HEK293 (cell line): Measurements from ENCODE around the gene CIC.

Experiments
- BCL11B ChIP-seq: fragments of 450-650 bp; formaldehyde crosslinking; IDR thresholded peaks from 2 replicates; pipeline ENCODE4 v1.5.1; 2016; ENCODE audit warnings: low read depth, missing biosample characterization, missing genetic modification characterization
- CTCF ChIP-seq: fragments of 450-650 bp; formaldehyde crosslinking; IDR thresholded peaks from 2 replicates; pipeline ENCODE4 v1.5.1; 2016; ENCODE audit warnings: missing biosample characterization, missing genetic modification characterization
- GLIS2 ChIP-seq: fragments of 450-650 bp; formaldehyde crosslinking; IDR thresholded peaks from 2 replicates; pipeline ENCODE4 v1.5.1; 2016; ENCODE audit warnings: missing biosample characterization, missing genetic modification characterization
- PRDM10 ChIP-seq: fragments of 450-650 bp; formaldehyde crosslinking; IDR thresholded peaks from 2 replicates; pipeline ENCODE4 v1.5.1; 2016; ENCODE audit warnings: missing biosample characterization, missing genetic modification characterization
- RBAK ChIP-seq: fragments of 450-650 bp; formaldehyde crosslinking; IDR thresholded peaks from 2 replicates; pipeline ENCODE4 v1.5.1; 2016; ENCODE audit warnings: missing biosample characterization, missing genetic modification characterization
- SALL2 ChIP-seq: fragments of 450-650 bp; formaldehyde crosslinking; IDR thresholded peaks from 2 replicates; pipeline ENCODE4 v1.5.0; 2017; ENCODE audit warnings: missing biosample characterization, mild to moderate bottlenecking, missing genetic modification characterization, borderline replicate concordance
- SETDB1 ChIP-seq: IDR thresholded peaks from one replicate; pipeline ENCODE4 v1.6.1; 2017; ENCODE audit warnings: mild to moderate bottlenecking, low read length, moderate library complexity, mixed read lengths; ENCODE audit not compliant: insufficient read length
- SP7 ChIP-seq: fragments of 450-650 bp; formaldehyde crosslinking; IDR thresholded peaks from 2 replicates; pipeline ENCODE4 v1.5.1; 2016; ENCODE audit warnings: missing biosample characterization, missing genetic modification characterization
- TRIM28 ChIP-seq: IDR thresholded peaks from 2 replicates; pipeline ENCODE4 v1.6.1; 2011; ENCODE audit warnings: low read length, control low read depth, borderline replicate concordance
- WT1 ChIP-seq: fragments of 450-650 bp; formaldehyde crosslinking; IDR thresholded peaks from 2 replicates; pipeline ENCODE4 v1.5.1; 2016; ENCODE audit warnings: missing biosample characterization, missing genetic modification characterization
- YY1 ChIP-seq: fragments of 450-650 bp; formaldehyde crosslinking; IDR thresholded peaks from 2 replicates; pipeline ENCODE4 v1.5.1; 2018; ENCODE audit warnings: missing biosample characterization, missing genetic modification characterization
- ZBTB20 ChIP-seq: fragments of 450-650 bp; formaldehyde crosslinking; IDR thresholded peaks from 2 replicates; pipeline ENCODE4 v1.5.1; 2016; ENCODE audit warnings: missing biosample characterization, missing genetic modification characterization
- ZBTB44 ChIP-seq: fragments of 450-650 bp; IDR thresholded peaks from 2 replicates; pipeline ENCODE4 v1.5.1; 2018; ENCODE audit warnings: missing biosample characterization, mild to moderate bottlenecking, missing genetic modification characterization
- ZBTB48 ChIP-seq: fragments of 450-650 bp; formaldehyde crosslinking; IDR thresholded peaks from 2 replicates; pipeline ENCODE4 v1.5.1; 2016; ENCODE audit warnings: missing biosample characterization, missing genetic modification characterization
- ZBTB7A ChIP-seq: fragments of 450-650 bp; formaldehyde crosslinking; IDR thresholded peaks from 2 replicates; pipeline ENCODE4 v1.5.1; 2016; ENCODE audit warnings: low read depth, missing biosample characterization, missing genetic modification characterization
- ZFHX2 ChIP-seq: fragments of 450-650 bp; formaldehyde crosslinking; conservative IDR thresholded peaks from 2 replicates; pipeline ENCODE4 v1.5.1; 2016; ENCODE audit warnings: missing biosample characterization, missing genetic modification characterization
- ZNF157 ChIP-seq: fragments of 450-650 bp; formaldehyde crosslinking; IDR thresholded peaks from 2 replicates; pipeline ENCODE4 v1.5.1; 2016; ENCODE audit warnings: missing biosample characterization, missing genetic modification characterization
- ZNF169 ChIP-seq: fragments of 450-650 bp; formaldehyde crosslinking; IDR thresholded peaks from 2 replicates; pipeline ENCODE4 v1.5.1; 2016; ENCODE audit warnings: missing biosample characterization, missing genetic modification characterization
- ZNF175 ChIP-seq: fragments of 450-650 bp; formaldehyde crosslinking; IDR thresholded peaks from 2 replicates; pipeline ENCODE4 v1.5.1; 2016; ENCODE audit warnings: missing biosample characterization, missing genetic modification characterization
- ZNF248 ChIP-seq: fragments of 450-650 bp; formaldehyde crosslinking; IDR thresholded peaks from 2 replicates; pipeline ENCODE4 v1.5.1; 2017; ENCODE audit warnings: missing biosample characterization, missing genetic modification characterization
- ZNF26 ChIP-seq: fragments of 450-650 bp; formaldehyde crosslinking; IDR thresholded peaks from 2 replicates; pipeline ENCODE4 v1.5.1; 2016; ENCODE audit warnings: missing biosample characterization, missing genetic modification characterization
- ZNF274 ChIP-seq, 2 experiments: fragments of 200-500 bp in 1 of 2; fragments of 450-650 bp in 1 of 2; sonication (Bioruptor generic) in 1 of 2; formaldehyde crosslinking in 1 of 2; IDR thresholded peaks; 2 replicates each; pipeline versions ENCODE4 v1.5.1 to v1.6.1; 2014 to 2016; ENCODE audit warnings: borderline replicate concordance in 1 of 2, inconsistent platforms in 1 of 2, low read length in 1 of 2, missing biosample characterization in 1 of 2, missing genetic modification characterization in 1 of 2
- ZNF341 ChIP-seq: fragments of 450-650 bp; formaldehyde crosslinking; IDR thresholded peaks from 2 replicates; pipeline ENCODE4; 2016; ENCODE audit warnings: low read depth, missing biosample characterization, missing genetic modification characterization
- ZNF404 ChIP-seq: fragments of 450-650 bp; formaldehyde crosslinking; IDR thresholded peaks from 2 replicates; pipeline ENCODE4 v1.5.1; 2017; ENCODE audit warnings: missing biosample characterization, missing genetic modification characterization
- ZNF529 ChIP-seq: fragments of 450-650 bp; formaldehyde crosslinking; IDR thresholded peaks from 2 replicates; pipeline ENCODE4 v1.5.1; 2017; ENCODE audit warnings: missing genetic modification characterization, missing biosample characterization; ENCODE audit not compliant: insufficient replicate concordance
- ZNF530 ChIP-seq: fragments of 450-650 bp; formaldehyde crosslinking; IDR thresholded peaks from 2 replicates; pipeline ENCODE4 v1.5.1; 2016; ENCODE audit warnings: low read depth, missing biosample characterization, missing genetic modification characterization
- ZNF549 ChIP-seq: fragments of 450-650 bp; IDR thresholded peaks from 2 replicates; pipeline ENCODE4 v1.5.1; 2018; ENCODE audit warnings: missing biosample characterization, missing genetic modification characterization, mild to moderate bottlenecking, inconsistent platforms, moderate library complexity
- ZNF664 ChIP-seq: fragments of 450-650 bp; formaldehyde crosslinking; IDR thresholded peaks from 2 replicates; pipeline ENCODE4 v1.5.1; 2016; ENCODE audit warnings: missing biosample characterization, missing genetic modification characterization
- ZNF677 ChIP-seq: fragments of 450-650 bp; IDR thresholded peaks from 2 replicates; pipeline ENCODE4 v1.5.0; 2018; ENCODE audit warnings: missing biosample characterization, mild to moderate bottlenecking, missing genetic modification characterization, moderate library complexity
- ZNF701 ChIP-seq: fragments of 450-650 bp; formaldehyde crosslinking; IDR thresholded peaks from 2 replicates; pipeline ENCODE4 v1.5.1; 2016; ENCODE audit warnings: missing biosample characterization, missing genetic modification characterization
- ZNF792 ChIP-seq: fragments of 450-650 bp; formaldehyde crosslinking; IDR thresholded peaks from 2 replicates; pipeline ENCODE4 v1.5.1; 2016; ENCODE audit warnings: missing biosample characterization, missing genetic modification characterization

CIC gene

GRCh38 chr19:42325896-42326771 lies 57.1 kb downstream of the CIC start (continued):
- no peak for TF ChIP-seq SP7 (tag by site-specific recombination)
- TF ChIP-seq ZNF274 (IDR thresholded peaks at IDR 0.05; ENCODE audit: low read length): no peak
- TF ChIP-seq ZNF274 (tag by site-specific recombination; IDR thresholded peaks at IDR 0.05; ENCODE audit: borderline replicate concordance): no peak
- no peak for TF ChIP-seq ZNF792 (tag by site-specific recombination)
- TF ChIP-seq ZNF701 (tag by site-specific recombination): no peak
- no peak for TF ChIP-seq ZNF677 (tag by site-specific recombination)
- TF ChIP-seq ZNF664 (tag by site-specific recombination): no peak
- no peak for TF ChIP-seq ZNF26 (tag by site-specific recombination)
- peak; percentile 35; the same call in 1 of the 2 replicates for TF ChIP-seq ZBTB20 (tag by site-specific recombination)
- TF ChIP-seq ZNF549 (tag by site-specific recombination): no peak
- TF ChIP-seq SALL2: no peak
- TF ChIP-seq ZNF175 (tag by site-specific recombination): no peak
- TF ChIP-seq ZNF530 (tag by site-specific recombination): no peak
- no peak for TF ChIP-seq TRIM28
- no peak for TF ChIP-seq GLIS2 (tag by site-specific recombination)
- TF ChIP-seq RBAK: no peak
- TF ChIP-seq CTCF (tag by site-specific recombination): peak; percentile 91
- TF ChIP-seq ZFHX2 (tag by site-specific recombination): no peak
- TF ChIP-seq BCL11B: no peak; the same call in 1 of the 2 replicates
- TF ChIP-seq PRDM10: peak; percentile 9; the same call in 1 of the 2 replicates
- TF ChIP-seq ZBTB7A: no peak
- TF ChIP-seq ZNF169 (tag by site-specific recombination): no peak
- no peak for TF ChIP-seq YY1 (tag by site-specific recombination)
- TF ChIP-seq ZBTB44 (tag by site-specific recombination): no peak
- peak; percentile 20 for TF ChIP-seq ZBTB48
- TF ChIP-seq ZNF248 (tag by site-specific recombination): no peak
- no peak for TF ChIP-seq ZNF529 (tag by site-specific recombination)
- no peak for TF ChIP-seq SETDB1
- 0 out of 2 replicates have a peak, but pooled peaks have one; percentile 8 for TF ChIP-seq ZNF404 (tag by site-specific recombination)
- no peak for TF ChIP-seq ZNF157 (tag by site-specific recombination)
- TF ChIP-seq ZNF341 (tag by site-specific recombination): no peak
- no peak for TF ChIP-seq WT1 (tag by site-specific recombination)
